ENCODE results near the gene DENND6B.

DENND6B gene

GRCh38 chr22:50259302-50259701, 67.5 kb downstream of the DENND6B start:
- no peak for DNase-seq (ENCODE audit: extremely low read depth, low read depth)
- no peak overlapping the region; the same call in 1 of the 2 replicates for H3K4me3 ChIP-seq (replicated peaks; ENCODE audit: low read depth, low read length)
- TF ChIP-seq, protein P1, sequence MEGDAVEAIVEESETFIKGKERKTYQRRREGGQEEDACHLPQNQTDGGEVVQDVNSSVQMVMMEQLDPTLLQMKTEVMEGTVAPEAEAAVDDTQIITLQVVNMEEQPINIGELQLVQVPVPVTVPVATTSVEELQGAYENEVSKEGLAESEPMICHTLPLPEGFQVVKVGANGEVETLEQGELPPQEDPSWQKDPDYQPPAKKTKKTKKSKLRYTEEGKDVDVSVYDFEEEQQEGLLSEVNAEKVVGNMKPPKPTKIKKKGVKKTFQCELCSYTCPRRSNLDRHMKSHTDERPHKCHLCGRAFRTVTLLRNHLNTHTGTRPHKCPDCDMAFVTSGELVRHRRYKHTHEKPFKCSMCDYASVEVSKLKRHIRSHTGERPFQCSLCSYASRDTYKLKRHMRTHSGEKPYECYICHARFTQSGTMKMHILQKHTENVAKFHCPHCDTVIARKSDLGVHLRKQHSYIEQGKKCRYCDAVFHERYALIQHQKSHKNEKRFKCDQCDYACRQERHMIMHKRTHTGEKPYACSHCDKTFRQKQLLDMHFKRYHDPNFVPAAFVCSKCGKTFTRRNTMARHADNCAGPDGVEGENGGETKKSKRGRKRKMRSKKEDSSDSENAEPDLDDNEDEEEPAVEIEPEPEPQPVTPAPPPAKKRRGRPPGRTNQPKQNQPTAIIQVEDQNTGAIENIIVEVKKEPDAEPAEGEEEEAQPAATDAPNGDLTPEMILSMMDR (IDR thresholded peaks at IDR 0.05; ENCODE audit: low read depth, low read length, missing control alignments) = no peak

Measured in HFF-Myc (cell line).